ENCODE results near the gene SPOCK2.
A peak's percentile ranks its signal among the peaks of the same experiment; 100 is the strongest.

SPOCK2 gene

DNA sequence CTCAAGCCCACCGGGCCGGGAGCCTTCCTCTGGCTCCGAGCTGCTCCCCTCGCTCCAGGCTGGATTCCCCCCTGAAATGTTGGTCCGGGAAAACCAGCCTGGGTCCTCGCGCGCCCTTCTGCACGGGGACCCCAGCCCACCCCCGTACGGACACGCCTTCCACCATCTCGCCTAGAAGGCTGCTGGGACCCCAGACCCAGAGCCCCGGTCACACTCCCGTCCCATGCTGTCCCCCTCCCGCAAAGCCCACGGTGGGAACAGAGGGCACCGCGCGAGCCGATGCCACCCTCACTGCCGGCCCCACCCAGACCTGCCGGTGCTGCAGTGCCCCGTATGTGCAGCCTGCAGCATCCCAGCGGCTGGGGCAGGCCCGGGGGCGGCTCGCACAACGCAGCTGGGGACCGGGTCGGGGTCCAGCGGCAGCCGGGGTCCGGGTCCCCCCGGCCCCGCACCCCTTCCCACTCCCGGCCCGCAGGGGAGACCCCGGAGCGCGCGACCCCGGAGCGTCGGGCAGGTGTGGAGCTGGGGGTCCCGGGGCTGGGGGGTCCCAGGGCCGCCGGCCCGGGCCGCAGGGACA, 871 bp downstream of the SPOCK2 start:
- peak; percentile 18 to 75 (median 52) for DNase-seq

DNA sequence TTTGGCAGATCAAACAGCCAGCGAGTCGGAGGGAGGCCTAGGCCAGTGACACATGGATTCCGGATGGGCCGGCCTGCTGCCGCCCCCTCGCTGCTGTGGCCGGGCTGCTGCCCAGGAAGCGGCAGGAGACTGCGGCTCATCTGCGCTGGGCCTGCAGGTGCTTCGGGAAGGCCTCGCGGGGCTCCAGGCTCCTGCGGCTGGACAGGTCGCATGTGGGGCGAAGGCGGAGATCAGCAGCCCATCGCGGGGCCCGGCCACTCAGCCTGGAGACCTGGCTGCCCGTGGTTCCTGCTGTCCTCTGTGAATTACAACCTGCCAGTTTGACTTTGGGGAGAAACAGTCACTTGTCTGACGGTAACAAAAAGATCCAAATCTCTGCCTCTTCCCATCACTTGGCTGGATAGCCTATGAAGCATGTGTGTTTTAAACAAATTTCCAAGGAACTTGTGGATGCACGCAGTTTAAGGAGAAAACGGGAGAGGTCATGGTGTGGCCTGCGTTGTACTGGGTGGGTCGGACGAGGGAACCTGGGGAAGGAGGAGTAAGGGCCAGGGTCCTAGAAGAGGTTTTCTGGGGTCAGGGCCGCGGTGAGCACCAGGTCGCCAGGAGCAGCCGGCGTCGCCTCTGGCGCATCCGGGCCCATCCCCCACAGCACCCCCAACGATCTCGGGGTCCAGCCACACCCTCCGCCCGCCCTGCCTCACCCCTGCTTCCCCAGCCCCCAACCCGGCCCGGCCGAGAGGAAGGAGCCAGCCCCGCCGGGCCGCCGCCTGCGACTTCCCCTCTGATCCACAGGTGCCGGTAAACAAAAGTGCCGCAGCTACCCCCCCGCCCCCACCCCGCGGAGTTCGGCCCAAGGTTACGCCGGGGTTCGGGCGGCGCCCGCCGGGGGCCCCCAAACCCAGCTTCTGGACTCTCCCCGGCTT, 1.6 kb downstream of the SPOCK2 start:
- DNase-seq = peak; percentile 54 to 75 (median 62)

DNA sequence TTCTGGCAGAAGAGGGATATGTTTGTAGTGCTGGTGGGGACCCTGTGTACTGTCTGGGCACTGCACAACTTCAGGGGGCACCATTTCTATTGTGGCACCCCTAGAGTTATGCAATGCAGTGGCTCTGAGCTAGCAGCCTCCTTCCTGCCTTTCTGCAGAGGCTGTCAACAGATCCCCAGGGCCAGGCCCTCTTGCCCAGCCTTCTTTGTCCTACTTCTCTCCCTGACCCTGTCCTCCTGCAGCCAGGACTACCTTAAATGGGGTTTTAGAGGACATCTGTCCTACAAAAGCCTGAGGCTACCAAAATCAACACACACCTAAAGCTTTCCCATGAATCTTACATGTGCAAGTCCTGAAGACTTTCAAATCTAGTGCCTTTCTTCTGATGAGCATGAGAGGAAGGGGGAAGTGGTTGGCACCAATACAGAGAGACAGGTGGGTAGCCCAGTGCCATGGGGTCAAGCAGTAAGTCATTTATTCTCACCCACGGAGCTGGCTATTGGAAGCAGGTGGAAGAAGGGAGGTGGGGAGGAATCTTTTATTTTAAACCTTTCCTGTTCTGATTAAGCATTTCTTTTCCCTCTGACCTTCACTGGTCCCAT, 2.4 kb downstream of the SPOCK2 start:
- peak in 1 of 6 experiments; percentile 19 for DNase-seq

DNA sequence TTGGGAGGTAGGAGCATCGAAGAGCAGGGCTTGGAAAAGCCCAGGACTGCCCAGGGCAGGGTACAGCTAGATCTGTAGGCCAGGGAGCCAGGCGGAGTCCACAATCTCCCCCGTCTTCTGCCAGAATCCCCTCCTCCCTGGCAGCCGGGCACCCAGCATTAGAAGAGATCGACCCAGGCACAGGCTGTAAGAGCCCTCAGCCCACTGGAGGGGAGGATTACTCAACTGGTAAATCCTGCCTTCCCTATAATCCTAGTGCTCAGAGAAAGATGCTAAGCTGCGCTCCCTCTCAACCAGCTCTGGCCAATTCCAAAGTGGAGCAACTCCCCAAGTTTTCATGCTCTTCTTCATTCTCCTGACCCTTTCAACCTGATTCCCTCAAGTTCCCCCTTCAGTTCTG, 3.2 kb downstream of the SPOCK2 start:
- no peak for DNase-seq

DNA sequence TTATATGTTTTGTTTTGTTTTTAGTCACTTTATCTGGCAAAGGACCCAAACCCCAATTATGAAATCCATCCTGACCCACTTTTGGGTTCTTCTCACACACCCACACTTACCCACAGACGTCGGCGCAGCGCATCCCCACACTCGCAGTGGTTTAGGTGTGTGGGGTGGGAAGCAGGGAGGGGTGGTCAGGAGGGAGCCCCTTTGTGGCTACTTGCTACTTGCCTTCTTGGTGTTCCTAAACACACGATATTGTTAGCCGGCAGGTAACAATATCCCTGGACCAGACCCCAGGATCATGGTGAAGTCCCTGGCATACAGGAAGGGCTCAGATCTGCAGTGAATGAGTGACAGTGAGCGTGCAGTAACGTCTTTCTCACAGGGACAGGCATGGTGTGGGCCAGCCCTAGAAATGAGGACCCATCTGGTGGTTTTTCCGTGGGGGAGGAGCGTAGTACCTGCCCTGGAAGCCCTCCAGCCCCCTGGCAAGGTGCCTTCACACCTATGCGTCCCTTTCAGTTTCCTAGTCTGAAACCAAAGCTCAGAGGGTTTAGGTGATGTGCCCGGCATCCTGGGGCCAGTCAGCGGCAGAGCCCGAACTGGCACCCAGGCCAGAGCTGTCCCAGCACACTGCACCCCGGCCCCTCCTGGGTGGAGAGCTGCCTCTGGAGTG, 4.4 kb downstream of the SPOCK2 start:
- peak; percentile 42 to 68 (median 50) for DNase-seq

DNA sequence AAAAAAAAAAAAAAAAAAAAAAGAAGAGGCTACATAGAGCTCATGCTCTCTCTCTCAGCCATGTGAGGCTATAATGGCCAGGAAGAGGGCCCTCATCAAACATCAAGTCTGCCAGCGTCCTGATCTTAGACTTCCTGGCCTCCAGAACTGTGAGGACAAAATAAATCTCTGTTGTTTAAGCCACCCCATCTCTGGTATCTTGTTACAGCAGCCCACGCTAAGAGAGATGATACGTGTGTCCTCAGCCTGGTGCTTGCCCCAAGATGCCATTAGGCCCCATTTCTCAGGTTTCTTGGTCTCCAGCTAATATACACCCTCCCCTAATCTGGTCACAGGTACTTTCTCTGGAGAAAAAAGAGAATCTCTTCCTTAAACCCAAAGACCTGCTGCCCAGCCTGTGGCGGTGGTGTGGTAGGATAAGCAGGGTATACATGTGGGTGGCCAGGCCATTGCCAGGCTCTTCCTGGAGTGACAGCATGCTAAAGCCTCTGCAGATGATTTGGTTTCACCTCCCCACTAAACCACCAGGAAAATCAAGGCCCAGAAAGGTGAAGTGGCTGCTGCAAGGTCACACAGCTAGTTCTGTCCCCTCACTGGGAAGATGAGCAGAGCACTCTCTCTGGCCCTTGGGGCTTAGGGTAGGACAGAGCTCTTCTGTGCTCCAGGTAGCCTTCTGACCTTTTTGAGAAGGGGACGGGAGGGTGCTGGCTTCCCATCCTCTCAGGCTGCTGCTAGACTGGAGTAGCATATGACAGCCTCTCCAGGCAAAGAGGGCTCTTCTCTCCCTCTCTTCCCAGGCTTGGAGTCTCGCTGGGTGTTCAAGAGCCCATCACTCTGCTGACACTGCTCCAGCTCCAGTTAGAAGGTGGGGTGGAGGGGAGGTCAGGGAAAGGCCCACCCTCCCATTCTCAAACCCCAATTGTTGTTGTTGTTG, 5.2 kb downstream of the SPOCK2 start:
- DNase-seq = peak in 2 of 6 experiments; percentile 16 to 56

DNA sequence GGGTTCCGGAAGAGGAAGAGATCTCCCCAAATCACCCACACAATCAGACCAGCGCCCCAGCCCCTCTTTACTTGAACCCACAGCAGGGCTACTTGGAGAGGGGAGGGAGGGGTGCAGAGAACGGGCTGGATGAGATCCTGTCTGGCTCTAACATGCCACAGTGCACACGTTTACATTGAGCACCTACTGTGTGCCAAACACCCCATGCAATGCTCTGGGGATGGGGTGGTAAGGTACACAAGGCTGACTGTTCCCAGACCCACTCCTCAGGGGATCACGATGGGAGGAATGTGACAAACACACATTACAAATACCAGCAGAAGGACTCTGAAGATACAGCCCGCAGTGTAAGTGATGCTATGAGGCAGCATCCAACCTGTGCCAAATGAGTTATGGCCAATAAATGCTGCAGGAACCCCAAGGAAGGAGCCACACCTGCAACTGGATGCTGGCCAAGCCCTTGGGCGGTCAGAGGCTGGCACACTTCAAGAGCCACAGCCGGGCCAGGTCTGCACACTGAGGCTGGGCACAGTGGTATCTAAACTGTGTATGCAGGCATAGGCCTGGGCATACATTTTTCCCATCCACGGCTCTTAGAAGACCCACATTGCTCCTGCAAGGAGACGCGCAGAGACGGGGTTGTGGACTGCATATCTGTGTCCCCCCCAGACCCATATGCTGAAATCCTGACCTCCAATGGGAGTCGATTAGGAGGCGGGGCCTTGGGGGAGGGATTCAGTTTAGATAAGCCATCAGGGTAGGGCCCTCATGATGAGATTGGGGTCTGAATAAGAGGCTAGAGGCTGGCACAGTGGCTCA, 6.4 kb downstream of the SPOCK2 start:
- no peak for DNase-seq

DNA sequence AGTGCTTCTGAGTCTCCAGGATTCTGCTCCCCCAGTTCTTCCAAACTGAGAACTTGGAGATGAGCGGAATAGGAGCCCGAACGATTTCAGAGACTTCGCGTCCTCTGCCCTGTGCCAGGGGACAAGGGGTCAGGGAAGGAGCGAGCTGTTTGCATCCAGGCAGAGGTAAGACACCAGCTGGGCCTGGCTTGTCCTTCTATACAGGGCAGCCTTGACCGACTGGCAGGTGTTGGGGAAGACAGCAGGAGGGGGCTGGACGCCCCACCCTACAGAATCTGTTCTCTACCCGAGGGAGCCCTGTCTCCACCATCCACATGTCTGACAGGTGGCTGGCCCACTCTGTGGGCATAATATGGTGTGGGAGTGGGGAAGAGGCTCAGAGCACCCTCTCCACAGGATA, 7.1 kb downstream of the SPOCK2 start:
- DNase-seq = no peak

DNA sequence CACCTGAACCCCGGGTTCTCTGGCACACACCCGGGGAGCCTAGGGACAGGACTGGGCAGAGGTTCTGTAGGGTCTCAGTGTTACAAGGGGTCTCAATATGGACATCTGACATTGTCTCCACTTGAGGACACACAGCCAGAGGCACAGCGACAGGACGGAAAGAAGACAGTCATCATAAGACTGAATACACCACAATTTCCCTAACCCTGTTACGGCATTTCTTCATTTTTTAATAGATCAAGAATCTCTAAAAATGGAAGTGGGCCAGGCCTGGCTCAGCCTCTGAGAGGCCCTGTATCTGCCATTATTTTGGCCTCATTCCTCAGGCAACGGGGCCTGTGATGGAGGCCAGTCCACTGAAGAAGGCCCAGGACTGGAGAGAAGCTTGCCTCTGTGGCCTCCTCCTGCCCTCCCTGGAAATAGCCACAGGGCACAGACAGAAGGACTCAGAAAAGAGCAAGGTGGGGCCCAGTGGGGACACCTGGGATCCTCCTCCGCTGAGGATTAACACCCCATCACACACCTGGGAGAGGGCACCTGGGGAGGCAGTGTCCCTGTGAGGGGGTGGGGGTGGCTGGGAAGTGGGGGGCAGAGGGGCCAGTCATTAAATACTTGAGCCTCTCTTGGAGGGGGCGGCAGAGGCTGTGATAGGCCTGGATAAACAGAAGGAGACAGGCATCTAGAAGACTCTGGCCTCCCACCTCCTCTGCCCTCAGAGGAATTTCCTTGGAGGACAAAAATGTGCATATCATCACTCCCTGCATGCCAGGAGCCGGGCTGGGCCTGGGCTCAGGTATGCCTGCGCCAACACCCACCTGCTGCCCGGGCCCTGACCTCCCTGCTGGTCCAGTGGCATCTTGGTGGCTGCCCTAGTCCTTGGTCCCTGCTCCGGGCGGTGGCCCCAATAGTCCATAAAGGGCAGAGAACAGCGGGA, 8.0 kb downstream of the SPOCK2 start:
- peak in 1 of 6 experiments; percentile 39 for DNase-seq

DNA sequence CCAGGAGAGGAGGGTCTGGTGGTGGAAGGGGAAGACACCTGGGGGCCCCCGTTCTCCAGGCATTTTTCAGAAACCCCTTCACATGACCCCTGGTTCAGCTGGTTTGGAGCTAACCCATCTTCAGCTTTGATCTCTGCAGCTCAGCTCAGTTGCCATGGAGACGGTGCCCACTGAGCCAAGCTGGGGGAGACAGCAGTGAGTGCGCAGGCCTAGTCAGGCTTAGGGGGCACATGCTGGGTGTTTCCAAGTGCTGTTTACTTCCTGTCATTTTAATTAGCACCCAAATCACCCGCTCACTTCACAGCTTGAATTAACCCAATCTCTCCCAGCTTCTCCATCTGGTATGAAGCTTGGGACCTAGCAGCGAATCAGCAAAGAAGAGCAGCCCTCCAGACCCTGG, 9.0 kb downstream of the SPOCK2 start:
- DNase-seq = peak; percentile 54 to 80 (median 64)

DNA sequence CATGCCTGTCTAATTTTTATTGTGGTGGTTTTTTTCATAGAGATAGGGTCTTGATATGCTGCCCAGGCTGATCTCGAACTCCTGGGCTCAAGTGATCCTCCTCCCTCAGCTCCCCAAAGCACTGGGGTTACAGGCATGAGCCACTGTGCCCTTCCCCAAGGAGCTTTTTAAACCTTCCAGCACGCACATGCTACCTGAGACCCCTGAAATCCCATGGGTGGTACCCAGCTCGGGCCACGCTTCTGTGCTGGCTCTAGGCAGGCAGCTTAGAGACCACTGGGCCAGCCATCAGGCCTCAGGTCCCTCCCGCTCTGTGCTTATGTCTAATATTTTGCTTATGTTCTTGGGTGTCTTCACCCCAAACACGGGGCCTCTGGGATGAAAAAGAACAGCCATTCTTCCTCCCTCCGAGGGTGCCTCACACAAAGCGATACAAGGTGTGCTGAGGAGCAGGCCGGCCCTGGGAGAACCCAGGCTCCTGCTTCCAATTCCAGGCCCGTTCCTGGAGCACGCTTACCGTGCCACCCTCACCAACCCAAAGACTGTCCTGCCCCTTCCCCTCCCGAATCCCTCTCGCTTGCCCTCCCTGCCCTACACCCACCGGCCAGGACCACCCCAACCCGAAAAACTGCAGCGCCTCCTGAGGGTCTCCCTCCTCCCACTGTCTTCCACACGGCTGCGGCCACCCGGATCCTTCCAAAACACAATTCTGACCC, 10.9 kb downstream of the SPOCK2 start:
- DNase-seq = no peak

DNA sequence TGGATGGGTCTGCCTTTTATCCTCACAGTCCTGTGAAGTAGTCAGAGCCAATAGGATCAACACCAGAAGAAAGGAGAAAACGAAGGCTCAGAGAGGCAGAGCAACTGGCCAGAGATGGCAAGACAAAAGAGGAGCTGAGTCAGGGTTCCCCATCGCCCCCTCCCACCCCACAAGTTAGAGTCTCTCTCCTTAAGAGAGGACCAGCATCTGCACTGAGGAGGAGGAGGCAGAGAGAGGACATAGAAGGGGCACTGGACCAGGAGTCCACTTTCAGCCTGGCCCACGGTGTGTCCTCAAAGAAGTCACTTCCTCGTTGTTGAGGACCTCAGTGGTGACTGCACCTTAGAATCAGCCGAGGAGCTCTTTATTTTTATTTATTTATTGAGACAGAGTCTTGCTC, 11.6 kb downstream of the SPOCK2 start:
- DNase-seq = no peak

DNA sequence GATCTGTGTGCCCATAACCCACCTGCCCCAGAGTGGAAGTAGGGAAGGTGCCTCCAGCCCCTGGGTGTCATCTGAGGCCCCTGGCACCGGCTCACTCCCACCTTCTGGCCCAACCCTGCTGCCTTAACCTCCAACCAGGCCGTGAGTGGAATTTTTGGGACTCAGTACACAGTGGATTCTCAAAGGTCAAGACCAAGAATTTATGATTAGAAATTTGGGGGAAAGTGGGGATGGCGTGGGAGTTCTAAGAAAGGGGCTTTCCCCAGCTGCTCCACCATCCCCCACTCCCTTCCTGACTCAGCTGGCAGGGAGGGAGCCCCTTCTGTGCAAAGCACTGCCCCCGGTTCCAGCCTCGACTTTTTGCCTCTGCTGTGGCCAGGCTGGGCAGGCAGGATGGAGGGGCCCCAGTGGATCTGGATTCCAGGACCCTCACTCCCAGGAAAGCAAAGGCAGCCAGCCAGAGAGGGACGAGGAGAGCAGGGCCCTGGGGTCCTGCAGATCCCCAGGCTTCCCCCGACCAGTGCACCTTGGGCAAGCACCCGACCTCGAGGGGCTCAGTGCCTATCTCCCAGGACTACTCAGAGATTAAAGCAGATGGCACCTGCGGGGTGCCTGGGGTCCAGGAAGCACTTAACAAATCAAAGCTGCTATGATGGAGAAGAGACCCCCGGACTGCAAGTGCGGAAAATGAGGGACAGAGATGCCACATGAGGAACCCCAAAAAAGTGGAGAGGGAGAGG, 12.8 kb downstream of the SPOCK2 start:
- DNase-seq = no peak

DNA sequence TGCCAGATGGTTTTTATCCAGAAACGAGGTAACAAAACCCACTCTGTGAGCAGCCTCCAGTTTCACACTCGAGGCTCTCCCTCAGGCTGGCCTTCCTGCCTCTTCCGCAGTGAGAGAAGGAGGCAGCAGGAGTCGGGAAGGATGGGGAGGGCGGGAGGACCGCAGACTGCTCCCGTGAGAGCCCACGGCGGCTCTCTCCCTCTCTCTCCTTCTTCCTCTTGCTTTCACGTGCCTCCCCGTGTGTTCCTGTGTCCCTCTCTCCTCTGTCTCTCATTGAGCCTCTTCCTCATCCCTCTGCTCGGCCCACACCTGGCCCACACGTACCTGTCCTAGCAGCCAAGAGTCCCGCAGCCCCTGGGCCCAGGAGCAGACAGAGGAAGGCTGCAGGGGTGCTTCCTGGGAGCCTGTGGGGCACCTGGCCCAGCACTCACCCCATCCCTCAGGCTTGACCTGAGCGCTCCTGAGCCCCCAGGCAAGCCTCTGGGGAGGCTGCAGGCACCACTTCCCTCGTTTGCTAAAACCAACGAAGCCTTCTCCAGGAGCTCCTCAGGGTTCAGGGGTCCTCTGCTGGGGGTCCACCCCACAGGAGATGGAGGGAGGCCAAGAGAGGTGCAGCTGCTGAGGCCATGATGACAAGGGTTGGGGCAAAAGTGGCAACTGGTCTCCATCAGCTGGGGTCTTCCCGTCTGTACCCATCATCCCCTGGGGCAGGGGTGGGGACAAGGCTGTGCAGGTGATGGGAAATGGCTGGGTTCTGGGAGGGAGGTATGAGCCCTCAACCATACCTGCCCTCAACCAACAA, 13.6 kb downstream of the SPOCK2 start:
- no peak for DNase-seq

DNA sequence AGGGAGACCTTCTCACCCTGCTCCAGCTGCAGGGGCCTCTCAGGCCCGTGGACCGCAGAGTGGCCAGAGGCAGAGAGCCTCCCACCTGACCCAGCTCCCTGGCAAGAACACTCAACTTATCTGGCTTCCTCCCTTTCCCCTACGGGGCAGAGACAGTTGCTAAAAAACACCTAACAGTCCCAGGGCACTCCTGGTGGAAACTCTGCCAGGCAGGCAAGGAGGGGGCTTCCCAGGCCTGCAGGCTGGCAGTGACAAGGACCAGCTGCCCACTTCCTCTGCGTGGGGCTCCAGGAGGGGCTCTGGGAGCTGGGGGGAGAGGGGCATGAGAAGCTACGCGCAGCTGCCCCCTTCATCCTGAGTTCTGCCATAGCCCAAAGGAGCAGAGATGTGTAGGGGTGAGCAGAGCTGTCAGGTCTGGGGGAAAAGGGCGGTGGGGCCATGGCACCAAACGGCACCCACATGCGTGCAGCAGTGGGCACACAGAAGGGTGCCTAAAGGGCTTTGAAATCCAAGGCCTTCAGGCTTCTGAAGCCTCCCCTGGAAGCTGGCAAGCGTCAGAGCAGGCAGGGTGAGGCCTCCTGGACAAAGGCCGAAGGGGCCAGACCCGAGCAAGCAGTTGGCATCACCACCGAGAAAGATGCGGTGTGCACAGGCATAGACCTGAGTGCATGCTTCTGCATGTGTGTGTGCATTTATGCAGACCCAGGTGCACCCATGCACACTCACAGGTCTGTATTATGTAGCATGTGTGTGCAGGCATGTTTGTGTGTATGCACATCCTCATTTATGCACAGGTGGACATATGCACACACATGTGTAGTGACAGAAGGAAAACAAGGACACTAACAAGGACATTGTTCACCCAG, 14.4 kb downstream of the SPOCK2 start:
- DNase-seq = no peak

DNA sequence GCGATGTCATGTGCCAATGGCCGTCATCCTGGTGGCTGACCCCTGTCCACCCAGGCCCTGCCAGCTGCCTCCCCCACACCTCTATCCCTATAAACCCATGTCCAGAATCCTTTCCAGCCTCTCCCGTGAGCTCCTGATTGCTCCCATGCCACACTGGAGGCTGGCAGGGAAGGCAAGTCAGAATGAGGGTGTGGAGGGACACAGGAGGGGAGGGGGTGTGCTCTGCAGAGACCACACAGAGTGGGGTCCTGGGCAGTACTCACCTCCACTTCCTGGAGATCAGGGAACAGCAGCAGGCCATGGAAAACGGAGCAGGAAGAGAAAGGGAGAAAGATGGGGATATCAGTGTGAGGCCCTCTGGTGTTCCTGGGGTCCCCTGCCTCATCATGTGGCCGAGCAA, 15.7 kb downstream of the SPOCK2 start:
- no peak for DNase-seq

DNA sequence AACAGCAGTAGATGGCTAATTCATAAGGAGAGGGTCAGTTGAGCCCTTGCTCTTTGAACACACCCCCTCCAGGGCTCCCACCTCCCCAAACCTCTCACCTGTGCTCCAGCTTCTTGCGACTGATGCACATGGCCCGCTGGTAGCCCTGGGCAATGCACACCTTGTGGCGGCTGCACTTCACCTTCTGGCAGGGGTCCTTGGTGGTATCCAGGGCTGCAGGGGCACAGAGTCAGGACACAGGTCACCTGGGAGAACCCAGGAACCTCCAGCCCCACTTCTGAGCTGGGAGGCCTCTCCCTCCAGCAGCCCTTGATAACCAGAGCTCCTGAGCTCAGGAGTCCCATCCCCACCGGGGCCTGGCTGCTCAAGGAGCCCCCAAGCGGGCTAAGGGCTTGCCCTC, 16.3 kb downstream of the SPOCK2 start:
- no peak for DNase-seq
